MM.1S (cell line): Measurements from ENCODE around the gene ADRA1B.

ENCODE experiments used
- DNase-seq: peaks from one replicate; pipeline ENCODE4 v3.0.0-alpha.2; 2015
- H2AFZ ChIP-seq: fragments of 300-600 bp; sonication (generic); 2 replicates; pipeline ENCODE4 v1.6.0; 2016; ENCODE audit warnings: antibody characterized with exemption, low read length
- H3F3A ChIP-seq: fragments of 300-600 bp; sonication (generic); 2 replicates; pipeline ENCODE4 v1.6.1; 2016; ENCODE audit warnings: mild to moderate bottlenecking, antibody characterized with exemption, low read length, moderate library complexity, mixed read lengths; ENCODE audit not compliant: insufficient read depth
- H3K27ac ChIP-seq: fragments of 300-600 bp; sonication (generic); 2 replicates; pipeline ENCODE4 v1.5.1; 2016; ENCODE audit warnings: mild to moderate bottlenecking, low read length
- H3K27me3 ChIP-seq: fragments of 300-600 bp; sonication (generic); replicated peaks from 2 replicates; pipeline ENCODE4 v1.6.0; 2016; ENCODE audit warnings: low read length; ENCODE audit not compliant: insufficient read depth
- H3K36me3 ChIP-seq: fragments of 300-600 bp; sonication (generic); replicated peaks from 2 replicates; pipeline ENCODE4 v1.6.1; 2016; ENCODE audit warnings: mild to moderate bottlenecking, low read length, mixed read lengths; ENCODE audit not compliant: insufficient read depth
- H3K4me1 ChIP-seq: fragments of 300-600 bp; sonication (generic); 2 replicates; pipeline ENCODE4 v1.6.1; 2016; ENCODE audit warnings: low read length, mixed read lengths
- H3K4me2 ChIP-seq: fragments of 300-600 bp; sonication (generic); 2 replicates; pipeline ENCODE4 v1.6.0; 2016; ENCODE audit warnings: low read depth, low read length
- H3K4me3 ChIP-seq: fragments of 300-600 bp; sonication (generic); 2 replicates; pipeline ENCODE4 v1.5.1; 2016; ENCODE audit warnings: low read length, mixed read lengths
- H3K79me2 ChIP-seq: fragments of 300-600 bp; sonication (generic); 2 replicates; pipeline ENCODE4 v1.6.1; 2016; ENCODE audit warnings: mixed run types, low read length, mixed read lengths
- H3K9ac ChIP-seq: fragments of 300-600 bp; sonication (generic); 2 replicates; pipeline ENCODE4 v1.6.1; 2016; ENCODE audit warnings: low read length, mixed read lengths
- H3K9me2 ChIP-seq: fragments of 300-600 bp; sonication (generic); replicated peaks from 2 replicates; pipeline ENCODE4 v1.6.1; 2016; ENCODE audit warnings: mild to moderate bottlenecking, low read length, mixed read lengths; ENCODE audit not compliant: insufficient read depth
- H3K9me3 ChIP-seq: fragments of 300-600 bp; sonication (generic); replicated peaks from 2 replicates; pipeline ENCODE4 v1.6.1; 2016; ENCODE audit warnings: mild to moderate bottlenecking, low read length, mixed read lengths; ENCODE audit not compliant: insufficient read depth
- H4K20me1 ChIP-seq: fragments of 300-600 bp; sonication (generic); 2 replicates; pipeline ENCODE4 v1.6.1; 2016; ENCODE audit warnings: mild to moderate bottlenecking, low read length, moderate library complexity, mixed read lengths; ENCODE audit not compliant: insufficient read depth
- EZH2 ChIP-seq: fragments of 300-600 bp; sonication (generic); optimal IDR thresholded peaks from 2 replicates; pipeline ENCODE3; 2017; ENCODE audit warnings: low read depth, mild to moderate bottlenecking, antibody characterized with exemption, low read length, mixed read lengths
- EZH2phosphoT487 ChIP-seq: fragments of 300-600 bp; sonication (generic); IDR thresholded peaks from 2 replicates; pipeline ENCODE4 v1.6.1; 2018; ENCODE audit warnings: antibody characterized with exemption, low read length
- TF ChIP-seq, protein P1 (sequence below): fragments of 300-600 bp; sonication (generic); IDR thresholded peaks from 2 replicates; pipeline ENCODE4 v1.5.1; 2016; ENCODE audit warnings: antibody characterized with exemption, low read length, mixed read lengths

The ADRA1B gene

DNA sequence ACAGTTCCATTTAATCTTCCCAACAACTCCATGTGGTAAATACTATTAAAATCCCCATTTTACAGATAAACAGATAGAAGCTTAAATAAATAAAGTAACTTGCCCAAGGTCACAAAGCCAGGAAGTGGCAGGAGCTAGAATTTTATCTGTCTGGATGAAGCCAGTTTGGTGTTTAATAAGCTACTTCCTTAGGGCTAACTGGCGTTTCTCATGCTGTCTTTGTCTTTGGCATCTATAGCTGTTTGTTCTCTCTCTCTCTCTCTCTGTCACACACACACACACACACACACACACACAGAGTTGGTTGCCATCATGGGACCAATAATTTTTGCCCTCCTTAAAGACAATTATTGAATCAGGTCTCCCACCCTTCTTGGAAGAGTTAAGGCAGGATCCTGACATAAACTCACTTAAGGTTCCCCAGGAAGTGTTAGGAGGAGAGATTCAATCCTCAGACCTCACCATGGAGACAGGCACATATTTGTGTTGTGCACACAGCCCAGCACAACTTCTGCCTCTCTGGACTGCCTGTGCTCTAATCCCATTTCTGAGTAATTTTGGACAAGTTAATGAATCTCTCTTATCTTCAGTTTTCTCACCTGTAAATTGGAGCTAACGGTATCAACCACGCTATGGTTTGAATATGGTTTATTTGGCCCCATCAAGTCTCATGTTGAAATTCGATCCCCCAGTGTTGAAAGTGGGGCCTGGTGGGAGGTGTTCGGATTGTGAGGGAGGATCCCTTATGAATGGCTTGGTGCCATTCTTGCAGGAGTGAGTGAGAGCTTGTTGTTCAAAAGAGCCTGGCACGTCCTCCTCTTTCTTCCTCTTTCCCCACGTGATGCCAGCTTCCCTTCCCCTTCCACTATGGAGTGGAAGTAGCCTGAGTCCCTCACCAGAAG is 8.3 kb upstream of the ADRA1B start:
- no peak overlapping the region for H3K27ac ChIP-seq
- H3K36me3 ChIP-seq = no peaks in the 10 kb centered on the region
- no peaks in the 10 kb centered on the region for H4K20me1 ChIP-seq
- H3K9me2 ChIP-seq = no peaks in the 10 kb centered on the region
- no peak for DNase-seq
- H3K4me2 ChIP-seq = no peak overlapping the region
- 0 out of 2 replicates have a peak, but pooled peaks cover 6% of the 10 kb centered on the region for H3K4me1 ChIP-seq
- H3K9ac ChIP-seq = no peak overlapping the region
- H3F3A ChIP-seq = no peaks in the 10 kb centered on the region
- H3K27me3 ChIP-seq = no peaks in the 10 kb centered on the region
- H3K9me3 ChIP-seq = no peaks in the 10 kb centered on the region
- H2AFZ ChIP-seq = no peak overlapping the region
- no peaks in the 10 kb centered on the region for H3K79me2 ChIP-seq
- no peak overlapping the region for H3K4me3 ChIP-seq
- no peak for TF ChIP-seq EZH2
- no peak for TF ChIP-seq EZH2phosphoT487
- TF ChIP-seq, protein P1, sequence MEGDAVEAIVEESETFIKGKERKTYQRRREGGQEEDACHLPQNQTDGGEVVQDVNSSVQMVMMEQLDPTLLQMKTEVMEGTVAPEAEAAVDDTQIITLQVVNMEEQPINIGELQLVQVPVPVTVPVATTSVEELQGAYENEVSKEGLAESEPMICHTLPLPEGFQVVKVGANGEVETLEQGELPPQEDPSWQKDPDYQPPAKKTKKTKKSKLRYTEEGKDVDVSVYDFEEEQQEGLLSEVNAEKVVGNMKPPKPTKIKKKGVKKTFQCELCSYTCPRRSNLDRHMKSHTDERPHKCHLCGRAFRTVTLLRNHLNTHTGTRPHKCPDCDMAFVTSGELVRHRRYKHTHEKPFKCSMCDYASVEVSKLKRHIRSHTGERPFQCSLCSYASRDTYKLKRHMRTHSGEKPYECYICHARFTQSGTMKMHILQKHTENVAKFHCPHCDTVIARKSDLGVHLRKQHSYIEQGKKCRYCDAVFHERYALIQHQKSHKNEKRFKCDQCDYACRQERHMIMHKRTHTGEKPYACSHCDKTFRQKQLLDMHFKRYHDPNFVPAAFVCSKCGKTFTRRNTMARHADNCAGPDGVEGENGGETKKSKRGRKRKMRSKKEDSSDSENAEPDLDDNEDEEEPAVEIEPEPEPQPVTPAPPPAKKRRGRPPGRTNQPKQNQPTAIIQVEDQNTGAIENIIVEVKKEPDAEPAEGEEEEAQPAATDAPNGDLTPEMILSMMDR = no peak

DNA sequence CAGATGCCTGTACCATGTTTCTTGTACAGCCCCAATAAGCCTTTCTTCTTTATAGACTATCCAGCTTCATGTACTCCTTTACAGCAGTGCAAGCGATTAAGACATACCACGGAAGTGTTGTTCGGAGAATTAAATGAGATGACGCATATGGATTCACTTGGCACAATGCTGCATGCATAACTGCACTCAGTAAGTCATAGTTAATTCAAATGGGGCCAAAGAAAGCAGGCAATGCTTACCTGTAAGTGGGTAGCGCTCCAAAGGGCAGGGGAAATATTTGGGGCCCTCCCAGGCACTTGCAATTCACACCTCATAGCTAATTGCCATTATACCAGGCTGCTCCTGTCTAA is 7.7 kb upstream of the ADRA1B start:
- no peak overlapping the region for H2AFZ ChIP-seq
- no peaks in the 10 kb centered on the region for H3K9me3 ChIP-seq
- TF ChIP-seq EZH2 = no peak
- TF ChIP-seq EZH2phosphoT487 = no peak
- TF ChIP-seq, protein P1 = no peak
- no peaks in the 10 kb centered on the region for H3K79me2 ChIP-seq
- no peaks in the 10 kb centered on the region for H4K20me1 ChIP-seq
- H3K36me3 ChIP-seq = no peaks in the 10 kb centered on the region
- no peak for DNase-seq
- no peak overlapping the region for H3K4me2 ChIP-seq
- 0 out of 2 replicates have a peak, but pooled peaks cover 6% of the 10 kb centered on the region for H3K4me1 ChIP-seq
- H3K27me3 ChIP-seq = no peaks in the 10 kb centered on the region
- H3K9me2 ChIP-seq = no peaks in the 10 kb centered on the region
- H3K4me3 ChIP-seq = no peak overlapping the region
- no peak overlapping the region for H3K9ac ChIP-seq
- H3F3A ChIP-seq = no peaks in the 10 kb centered on the region
- H3K27ac ChIP-seq = no peak overlapping the region

DNA sequence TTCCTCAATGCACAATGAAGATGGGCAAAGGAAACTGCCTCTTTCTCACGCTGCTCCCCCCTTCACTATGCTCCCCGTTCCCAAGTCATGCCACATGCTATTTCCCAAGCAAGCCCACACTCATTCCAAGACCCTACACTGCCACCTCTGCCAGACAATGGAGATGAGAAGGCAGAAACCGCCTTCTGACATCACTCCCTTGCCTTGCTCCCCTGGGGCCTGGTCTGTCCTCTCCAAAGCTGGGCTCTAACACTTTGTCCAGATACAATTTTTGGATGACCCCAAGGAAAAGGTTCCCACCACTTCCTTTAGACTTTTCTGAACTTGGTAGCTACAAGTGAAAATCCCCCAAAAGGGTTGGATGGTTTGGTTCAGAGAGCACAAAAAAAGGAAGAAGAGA is 7.2 kb upstream of the ADRA1B start:
- Histone ChIP-seq H3F3A (no peaks in the 10 kb centered on the region), H2AFZ (no peak overlapping the region), H3K4me2 (no peak overlapping the region), H3K79me2 (no peaks in the 10 kb centered on the region), H3K9me3 (no peaks in the 10 kb centered on the region), H3K9me2 (no peaks in the 10 kb centered on the region), H3K4me1 (0 out of 2 replicates have a peak, but pooled peaks cover 6% of the 10 kb centered on the region), H3K4me3 (no peak overlapping the region), H4K20me1 (no peaks in the 10 kb centered on the region), H3K27me3 (no peaks in the 10 kb centered on the region), H3K36me3 (no peaks in the 10 kb centered on the region), H3K27ac (no peak overlapping the region), H3K9ac (no peak overlapping the region)
- no peak for TF ChIP-seq EZH2
- DNase-seq = no peak
